Large intestine (tissue), 3 donors: ENCODE data around the gene STK32C. TPM values are rescaled to one million over a fixed set of nuclear protein-coding genes. Genes with fewer than 3 reads are reported as not detected.

ENCODE experiments used
- DNase-seq, 2 donors: peaks; one replicate each; pipeline versions ENCODE4 v3.0.0 to v3.0.0-alpha.2; 2013
- H3K27ac ChIP-seq: one replicate; pipeline ENCODE4 v1.5.1; 2013; ENCODE audit warnings: low read length
- H3K27me3 ChIP-seq: 2 replicates; pipeline ENCODE4 v1.6.1; 2013; ENCODE audit warnings: low read length; ENCODE audit not compliant: control insufficient read depth, insufficient read depth
- H3K36me3 ChIP-seq: 2 replicates; pipeline ENCODE4 v1.6.1; 2013; ENCODE audit warnings: low read length; ENCODE audit not compliant: control insufficient read depth, insufficient read depth
- H3K4me1 ChIP-seq: one replicate; pipeline ENCODE4 v1.6.1; 2013; ENCODE audit warnings: low read length; ENCODE audit not compliant: control insufficient read depth, insufficient read depth
- H3K4me3 ChIP-seq: one replicate; pipeline ENCODE4 v1.5.1; 2013; ENCODE audit warnings: low read length
- H3K9me3 ChIP-seq: one replicate; pipeline ENCODE4 v1.6.1; 2013; ENCODE audit warnings: mild to moderate bottlenecking, low read depth, low read length, moderate library complexity; ENCODE audit not compliant: control insufficient read depth
- WGBS: methylation state at CpG from one replicate; pipeline ENCODE4 v1.1.5; 2013; ENCODE audit warnings: low lambda C conversion rate; ENCODE audit not compliant: insufficient coverage; 5-methylcytosine and 5-hydroxymethylcytosine counted together
- polyA plus RNA-seq: library from polyadenylated mRNA; unstranded; fragments of 120-200 nt; gene quantifications from one replicate; pipeline ENCODE4 v1.2.1, GENCODE V29; 2013

STK32C gene
- polyA plus RNA-seq, 1 donor = 16.2 TPM

DNA sequence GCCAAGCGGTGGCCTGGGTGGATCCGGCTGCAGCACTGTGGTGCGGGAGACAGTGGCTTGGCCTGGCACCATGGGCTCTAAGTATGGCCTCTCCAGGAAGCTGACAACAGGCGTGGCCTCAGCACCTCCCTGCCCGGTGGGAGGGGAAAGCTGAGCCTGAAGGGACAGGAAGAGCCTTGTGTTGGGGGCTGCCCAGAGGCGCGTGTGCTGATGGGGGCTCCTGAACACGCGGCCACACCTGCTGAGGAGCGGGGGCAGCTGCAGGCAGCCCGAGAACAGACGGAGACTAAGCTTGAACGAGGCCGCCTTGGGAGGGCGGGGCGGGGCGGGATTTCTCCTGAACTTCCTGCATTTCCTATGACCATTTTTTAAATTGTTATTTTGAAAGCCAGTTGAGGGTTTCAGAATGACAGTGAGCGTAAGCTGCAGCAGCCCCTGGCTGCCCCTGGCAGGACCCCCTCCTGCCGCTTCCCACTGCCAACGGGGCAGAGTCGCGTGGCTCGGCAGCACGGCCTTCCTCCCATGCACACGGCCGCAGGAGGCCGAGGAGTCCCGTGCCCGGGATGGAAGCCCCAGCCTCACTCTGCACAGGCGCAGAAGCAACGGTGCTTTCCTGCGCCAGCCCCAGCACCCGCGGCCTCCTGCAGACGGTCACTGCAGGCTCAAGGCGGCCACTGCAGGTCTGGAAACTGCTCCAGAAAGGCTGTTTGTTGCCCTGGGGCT, 77.8 kb downstream of the STK32C start:
- Histone ChIP-seq H3K9me3 (no peaks in the 10 kb centered on the region), H3K4me1 (peaks cover 2% of the 10 kb centered on the region), H3K36me3 (no peaks in the 10 kb centered on the region), H3K27ac (no peak overlapping the region), H3K27me3 (no peaks in the 10 kb centered on the region), H3K4me3 (no peak overlapping the region)
- WGBS = no CpG with 5 or more reads among the region's 36 CpGs
- DNase-seq = peak in 1 of 2 donors; percentile 32

GRCh38 chr10:132229096-132229495, 78.7 kb downstream of the STK32C start:
- H3K27ac ChIP-seq = no peak overlapping the region
- peaks cover 2% of the 10 kb centered on the region for H3K4me1 ChIP-seq
- WGBS = no CpG with 5 or more reads among the region's 6 CpGs
- H3K9me3 ChIP-seq = no peaks in the 10 kb centered on the region
- no peaks in the 10 kb centered on the region for H3K36me3 ChIP-seq
- H3K4me3 ChIP-seq = no peak overlapping the region
- no peaks in the 10 kb centered on the region for H3K27me3 ChIP-seq
- no peak for DNase-seq

GRCh38 chr10:132228616-132229015, 79.1 kb downstream of the STK32C start:
- Histone ChIP-seq H3K4me1 (peaks cover 2% of the 10 kb centered on the region), H3K27me3 (no peaks in the 10 kb centered on the region), H3K27ac (no peak overlapping the region), H3K9me3 (no peaks in the 10 kb centered on the region), H3K36me3 (no peaks in the 10 kb centered on the region), H3K4me3 (no peak overlapping the region)
- no CpG with 5 or more reads among the region's 14 CpGs for WGBS
- no peak for DNase-seq

GRCh38 chr10:132227851-132228390, 79.8 kb downstream of the STK32C start:
- Histone ChIP-seq H3K36me3 (no peaks in the 10 kb centered on the region), H3K27me3 (no peaks in the 10 kb centered on the region), H3K27ac (no peak overlapping the region), H3K4me1 (peaks cover 2% of the 10 kb centered on the region), H3K4me3 (no peak overlapping the region), H3K9me3 (no peaks in the 10 kb centered on the region)
- WGBS = 97% methylated on average over 7 of the region's 29 CpGs
- no peak for DNase-seq

DNA sequence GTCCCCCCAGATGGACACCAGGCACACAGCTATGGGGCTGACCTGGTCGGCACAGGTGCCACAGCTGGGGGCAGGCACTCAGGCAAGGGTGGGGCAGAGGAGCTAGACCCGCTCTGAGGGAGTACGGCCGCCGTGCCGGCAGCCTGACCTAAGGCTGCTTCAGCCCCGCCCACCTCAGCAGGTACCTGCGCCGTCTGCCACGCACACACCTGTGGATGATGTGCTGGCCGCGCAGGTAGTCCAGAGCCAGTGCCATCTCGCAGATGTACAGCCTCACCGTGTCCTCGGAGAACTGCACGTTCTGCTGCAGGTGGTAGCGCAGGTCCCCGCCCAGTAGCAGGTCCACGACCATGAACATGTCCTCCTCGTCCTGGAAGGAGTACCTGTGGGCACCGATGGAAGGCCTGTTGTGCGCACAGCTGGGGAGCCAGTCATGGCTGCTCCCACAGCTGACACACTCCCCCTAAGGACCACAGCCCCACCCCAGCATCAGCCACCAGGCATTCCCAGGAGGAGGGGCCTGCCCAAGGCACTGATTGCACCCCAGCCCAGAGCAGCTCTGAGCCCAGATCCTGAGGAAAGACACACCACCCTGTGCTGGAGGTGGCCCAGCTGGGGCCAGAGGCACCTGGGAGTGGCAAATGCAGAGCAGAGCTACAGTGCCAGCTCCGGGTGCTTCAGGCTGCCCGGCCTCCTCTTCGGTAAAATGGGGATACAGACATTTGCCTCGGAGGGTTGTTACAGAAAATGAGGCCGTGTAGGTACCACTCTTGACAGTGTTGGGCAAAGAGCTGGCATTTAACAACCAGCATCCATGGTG, 81.0 kb downstream of the STK32C start:
- Histone ChIP-seq H3K27me3 (no peaks in the 10 kb centered on the region), H3K4me1 (peaks cover 2% of the 10 kb centered on the region), H3K27ac (no peak overlapping the region), H3K9me3 (no peaks in the 10 kb centered on the region), H3K4me3 (no peak overlapping the region), H3K36me3 (no peaks in the 10 kb centered on the region)
- no CpG with 5 or more reads among the region's 27 CpGs for WGBS
- DNase-seq = no peak

GRCh38 chr10:132225849-132226205, 81.9 kb downstream of the STK32C start:
- H3K27ac ChIP-seq = no peak overlapping the region
- H3K4me3 ChIP-seq = no peak overlapping the region
- H3K9me3 ChIP-seq = no peaks in the 10 kb centered on the region
- H3K36me3 ChIP-seq = no peaks in the 10 kb centered on the region
- WGBS = 65% methylated on average over 2 of the region's 8 CpGs
- H3K4me1 ChIP-seq = peaks cover 1% of the 10 kb centered on the region
- DNase-seq = no peak
- H3K27me3 ChIP-seq = no peaks in the 10 kb centered on the region

DNA sequence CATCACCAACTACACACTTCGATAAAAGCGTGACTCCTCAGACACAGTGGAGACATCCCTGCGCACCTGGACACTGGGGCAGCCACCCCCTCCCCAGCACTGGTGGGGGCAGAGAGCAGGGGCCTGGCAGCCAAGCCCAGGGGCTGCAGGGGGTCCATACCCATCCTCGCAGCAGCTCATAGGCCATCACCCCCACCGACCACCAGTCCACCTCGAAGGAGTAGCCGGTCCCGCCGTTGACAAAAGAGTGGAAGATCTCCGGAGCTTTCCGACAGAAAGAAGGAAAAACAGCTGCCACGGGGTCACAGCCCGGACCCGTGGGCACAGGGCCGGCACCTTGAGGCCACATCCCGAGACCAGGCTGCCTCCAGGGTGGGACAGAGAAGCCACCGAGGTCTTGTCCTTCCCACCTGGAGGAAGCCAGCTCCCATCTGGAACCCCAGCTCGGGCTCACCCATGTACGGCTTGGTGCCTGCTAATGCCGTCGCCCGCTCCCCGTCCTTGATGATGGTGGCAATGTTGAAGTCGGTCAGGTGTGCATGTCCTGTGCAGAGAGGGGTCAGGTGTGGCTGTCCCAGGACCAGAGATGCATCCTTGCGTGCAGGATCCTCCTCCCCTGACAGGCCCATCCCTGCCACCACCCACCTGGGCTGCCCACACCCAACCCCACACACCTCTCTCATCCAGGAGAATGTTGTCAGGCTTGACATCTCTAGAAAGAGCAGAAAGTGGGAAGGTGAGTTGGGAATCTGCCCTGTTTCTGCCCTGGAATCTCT, 82.5 kb downstream of the STK32C start:
- Histone ChIP-seq H3K4me1 (no peaks in the 10 kb centered on the region), H3K27me3 (no peaks in the 10 kb centered on the region), H3K9me3 (no peaks in the 10 kb centered on the region), H3K4me3 (no peak overlapping the region), H3K27ac (no peak overlapping the region), H3K36me3 (no peaks in the 10 kb centered on the region)
- no CpG with 5 or more reads among the region's 25 CpGs for WGBS
- DNase-seq = no peak

GRCh38 chr10:132224343-132225072, 83.2 kb downstream of the STK32C start:
- no peaks in the 10 kb centered on the region for H3K4me1 ChIP-seq
- H3K27me3 ChIP-seq = no peaks in the 10 kb centered on the region
- no peak overlapping the region for H3K27ac ChIP-seq
- WGBS = no CpG with 5 or more reads among the region's 20 CpGs
- H3K9me3 ChIP-seq = no peaks in the 10 kb centered on the region
- DNase-seq = no peak
- no peaks in the 10 kb centered on the region for H3K36me3 ChIP-seq
- no peak overlapping the region for H3K4me3 ChIP-seq

DNA sequence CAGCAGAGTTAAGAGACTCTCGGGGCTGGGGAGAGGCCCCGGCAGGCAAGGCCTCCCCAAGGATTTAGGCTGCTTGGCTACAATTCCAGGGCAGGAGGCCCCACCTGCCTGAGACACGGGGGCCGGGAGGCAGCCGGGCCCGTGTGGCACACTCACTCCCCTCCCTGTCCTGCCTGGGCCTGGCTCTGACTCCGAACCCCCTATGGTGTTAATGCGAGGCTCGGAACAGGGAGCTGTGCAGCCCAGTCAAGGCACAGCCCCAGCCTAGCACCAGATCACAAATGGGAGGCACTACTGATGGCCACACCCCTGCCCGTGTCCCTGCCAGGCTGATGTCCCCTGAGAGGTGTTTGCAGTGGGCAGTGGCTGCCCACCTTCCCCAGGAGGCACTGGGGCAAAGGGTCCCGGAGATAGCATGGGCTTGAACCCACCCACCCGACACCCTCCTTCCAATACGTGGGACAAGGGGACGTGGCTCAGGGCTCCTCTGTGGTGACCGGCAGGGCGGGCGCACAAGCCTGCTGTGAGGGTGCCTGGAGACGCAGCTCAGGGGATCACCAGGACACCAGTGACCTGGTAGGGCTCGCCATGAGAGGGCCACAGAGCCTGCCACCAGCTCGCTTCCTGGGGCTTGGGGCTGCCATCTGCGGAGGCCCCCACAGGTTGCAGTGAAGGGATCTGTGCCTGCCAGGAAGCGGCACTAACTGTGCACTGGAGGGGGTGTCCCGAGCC, 84.0 kb downstream of the STK32C start:
- Histone ChIP-seq H3K27me3 (no peaks in the 10 kb centered on the region), H3K4me1 (no peaks in the 10 kb centered on the region), H3K27ac (no peak overlapping the region), H3K4me3 (no peak overlapping the region), H3K9me3 (no peaks in the 10 kb centered on the region), H3K36me3 (no peaks in the 10 kb centered on the region)
- no peak for DNase-seq
- 85% methylated on average over 4 of the region's 23 CpGs for WGBS
